Measurements from ENCODE around the gene NLRP6.

DNA sequence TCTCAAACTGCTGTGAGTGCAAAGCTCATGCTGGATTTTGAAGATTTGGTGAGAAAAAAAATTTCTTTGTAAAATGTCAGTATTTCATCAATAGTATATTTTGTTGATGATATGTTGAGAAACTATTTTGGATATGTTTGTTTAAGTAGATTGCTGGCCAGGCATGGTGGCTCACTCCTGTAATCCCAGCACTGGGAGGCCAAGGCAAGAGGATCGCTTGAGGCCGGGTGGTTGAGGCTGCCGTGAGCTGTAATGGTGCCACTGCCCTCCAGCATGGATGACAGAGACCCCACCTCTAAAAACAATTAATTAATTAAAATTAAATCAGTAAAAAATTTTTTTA is 49.3 kb downstream of the NLRP6 start:
- TF ChIP-seq, protein P1, sequence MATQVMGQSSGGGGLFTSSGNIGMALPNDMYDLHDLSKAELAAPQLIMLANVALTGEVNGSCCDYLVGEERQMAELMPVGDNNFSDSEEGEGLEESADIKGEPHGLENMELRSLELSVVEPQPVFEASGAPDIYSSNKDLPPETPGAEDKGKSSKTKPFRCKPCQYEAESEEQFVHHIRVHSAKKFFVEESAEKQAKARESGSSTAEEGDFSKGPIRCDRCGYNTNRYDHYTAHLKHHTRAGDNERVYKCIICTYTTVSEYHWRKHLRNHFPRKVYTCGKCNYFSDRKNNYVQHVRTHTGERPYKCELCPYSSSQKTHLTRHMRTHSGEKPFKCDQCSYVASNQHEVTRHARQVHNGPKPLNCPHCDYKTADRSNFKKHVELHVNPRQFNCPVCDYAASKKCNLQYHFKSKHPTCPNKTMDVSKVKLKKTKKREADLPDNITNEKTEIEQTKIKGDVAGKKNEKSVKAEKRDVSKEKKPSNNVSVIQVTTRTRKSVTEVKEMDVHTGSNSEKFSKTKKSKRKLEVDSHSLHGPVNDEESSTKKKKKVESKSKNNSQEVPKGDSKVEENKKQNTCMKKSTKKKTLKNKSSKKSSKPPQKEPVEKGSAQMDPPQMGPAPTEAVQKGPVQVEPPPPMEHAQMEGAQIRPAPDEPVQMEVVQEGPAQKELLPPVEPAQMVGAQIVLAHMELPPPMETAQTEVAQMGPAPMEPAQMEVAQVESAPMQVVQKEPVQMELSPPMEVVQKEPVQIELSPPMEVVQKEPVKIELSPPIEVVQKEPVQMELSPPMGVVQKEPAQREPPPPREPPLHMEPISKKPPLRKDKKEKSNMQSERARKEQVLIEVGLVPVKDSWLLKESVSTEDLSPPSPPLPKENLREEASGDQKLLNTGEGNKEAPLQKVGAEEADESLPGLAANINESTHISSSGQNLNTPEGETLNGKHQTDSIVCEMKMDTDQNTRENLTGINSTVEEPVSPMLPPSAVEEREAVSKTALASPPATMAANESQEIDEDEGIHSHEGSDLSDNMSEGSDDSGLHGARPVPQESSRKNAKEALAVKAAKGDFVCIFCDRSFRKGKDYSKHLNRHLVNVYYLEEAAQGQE (IDR thresholded peaks at IDR 0.05; ENCODE audit: low read depth), result no peak
- TF ChIP-seq TAF1 (IDR thresholded peaks at IDR 0.05; ENCODE audit: low read depth) (no peak), TEAD4 (IDR thresholded peaks at IDR 0.05) (no peak), CEBPB (IDR thresholded peaks at IDR 0.05) (no peak), EP300 (IDR thresholded peaks at IDR 0.05; ENCODE audit: borderline replicate concordance) (no peak), RAD21 (IDR thresholded peaks at IDR 0.05; ENCODE audit: low read depth) (no peak), NFIC (IDR thresholded peaks at IDR 0.05) (no peak), YY1 (IDR thresholded peaks at IDR 0.05; ENCODE audit: low read depth) (no peak), TCF12 (IDR thresholded peaks at IDR 0.05; ENCODE audit: low read depth) (no peak), CREB1 (IDR thresholded peaks at IDR 0.05; ENCODE audit: low read depth) (no peak), FOXM1 (IDR thresholded peaks at IDR 0.05; ENCODE audit: borderline replicate concordance, low read depth) (no peak)

Data from Ishikawa (cell line).